Activated CD8-positive, alpha-beta T cell treated with anti-CD3 and anti-CD28 coated beads, Interleukin-2, amount 10 ng/mL, durations not matched to agents 7 days and 5 days (primary cell): Measurements from ENCODE around the gene RALBP1. TPM values are rescaled to one million over a fixed set of nuclear protein-coding genes. Genes with fewer than 3 reads are reported as not detected.

ENCODE experiments used
- ATAC-seq: fragments of 150-1000 bp; cut with Tn5 transposase; one replicate; pipeline ENCODE4 v1.10.0; 2021; ENCODE audit warnings: moderate library complexity
- CTCF ChIA-PET: fragments of 350-600 bp; sonication (Branson Sonifier 250); formaldehyde crosslinking; loops from one replicate; lab custom pipeline; 2021; ENCODE audit warnings: antibody characterized with exemption; lab: Charles Lee
- POLR2A ChIA-PET: fragments of 350-600 bp; sonication (Branson Sonifier 250); formaldehyde crosslinking; loops from one replicate; lab custom pipeline; 2021; ENCODE audit warnings: antibody characterized with exemption; lab: Charles Lee
- DNase-seq: peaks from one replicate; pipeline ENCODE4 v3.0.0-alpha.2; 2020
- H3K27ac Mint-ChIP-seq: one replicate; pipeline ENCODE4 v1.8.0; 2021; ENCODE audit warnings: mild to moderate bottlenecking, mixed read lengths
- H3K27me3 Mint-ChIP-seq: one replicate; pipeline ENCODE4 v1.8.0; 2021; ENCODE audit warnings: low read depth, mixed read lengths
- H3K36me3 Mint-ChIP-seq: one replicate; pipeline ENCODE4 v1.8.0; 2021; ENCODE audit warnings: low read depth, mixed read lengths
- H3K4me1 Mint-ChIP-seq: one replicate; pipeline ENCODE4 v1.8.0; 2021; ENCODE audit warnings: low read depth, mixed read lengths
- H3K4me3 Mint-ChIP-seq: one replicate; pipeline ENCODE4 v1.8.0; 2021; ENCODE audit warnings: mild to moderate bottlenecking, mixed read lengths
- H3K9me3 Mint-ChIP-seq: one replicate; pipeline ENCODE4 v1.8.0; 2022; ENCODE audit warnings: mixed read lengths; ENCODE audit not compliant: insufficient read depth
- total RNA-seq, 2 experiments: library from RNA; stranded (reverse); gene quantifications; one replicate each; pipeline ENCODE4 v1.2.3, GENCODE V29; 2021

RALBP1 gene
- total RNA-seq, 2 experiments from 2014 or later: 48.6 to 51.2 TPM

DNA sequence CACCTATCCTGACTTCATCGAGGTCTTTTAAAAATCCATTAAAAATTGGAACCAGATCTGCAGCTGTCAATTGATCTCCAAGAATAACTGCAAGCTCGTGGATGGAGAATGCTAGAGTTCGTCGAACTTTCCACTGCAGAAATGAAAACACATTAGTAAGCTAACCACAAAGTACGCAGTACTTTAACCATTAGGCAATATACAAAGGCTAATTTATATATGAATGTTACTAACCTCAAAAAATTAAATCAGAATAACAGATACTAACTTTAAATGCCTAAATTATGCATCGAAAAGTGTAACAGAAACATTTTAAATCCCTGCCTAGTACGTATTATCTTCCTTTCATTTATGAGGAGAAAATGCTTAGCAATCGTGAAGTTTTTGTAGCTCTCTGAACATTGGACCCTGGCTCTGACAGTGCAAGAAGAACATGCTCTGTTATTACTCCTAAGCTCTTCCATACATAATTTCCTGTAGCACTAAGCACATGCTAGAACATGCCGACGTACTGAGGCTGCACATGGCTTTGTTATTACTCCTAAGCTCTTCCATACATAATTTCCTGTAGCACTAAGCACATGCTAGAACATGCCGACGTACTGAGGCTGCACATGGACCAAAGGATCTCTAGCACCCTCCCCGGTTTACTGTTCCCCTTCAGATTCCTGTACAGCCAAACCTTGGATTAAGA lies 82.1 kb downstream of the RALBP1 start:
- no peak overlapping the region for H3K27ac Mint-ChIP-seq
- no peaks in the 10 kb centered on the region for H3K4me1 Mint-ChIP-seq
- H3K4me3 Mint-ChIP-seq: no peak overlapping the region
- DNase-seq (no peak), ATAC-seq (no peak)
- H3K36me3 Mint-ChIP-seq: peaks cover 43% of the 10 kb centered on the region
- CTCF ChIA-PET: no interaction called here
- no peaks in the 10 kb centered on the region for H3K9me3 Mint-ChIP-seq
- POLR2A ChIA-PET: no interaction called here
- no peaks in the 10 kb centered on the region for H3K27me3 Mint-ChIP-seq

DNA sequence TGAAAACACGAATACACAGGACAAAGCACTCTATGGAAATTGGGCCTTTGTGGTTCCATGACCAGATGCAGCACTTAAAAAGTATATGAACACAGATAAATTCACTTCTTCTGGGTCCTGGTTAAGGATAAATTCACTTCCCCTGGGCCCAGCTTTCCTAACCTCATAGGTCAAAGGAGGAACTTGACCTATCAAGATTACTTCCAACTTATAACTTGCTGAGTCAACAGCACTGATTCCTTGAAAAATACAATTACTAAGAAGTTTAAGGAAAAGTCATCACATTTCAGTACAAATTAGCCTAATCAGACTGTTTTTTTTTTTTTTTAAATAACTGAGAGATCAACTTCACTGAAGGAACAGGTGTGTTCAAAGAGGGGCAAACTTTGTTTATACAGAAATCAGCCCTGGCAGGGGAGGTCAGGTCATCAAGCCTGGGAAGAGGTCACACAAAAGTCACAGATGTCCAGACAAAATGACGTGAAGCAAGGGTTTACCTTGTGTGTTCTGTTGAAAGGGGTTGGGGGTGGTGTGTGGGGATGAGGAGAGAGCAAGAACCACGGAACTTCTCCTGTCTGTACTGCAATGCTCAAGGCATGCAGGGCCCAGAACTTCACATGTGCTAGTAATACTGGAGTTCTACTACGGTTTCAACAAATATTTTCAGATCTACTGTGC lies 83.2 kb downstream of the RALBP1 start:
- H3K27ac Mint-ChIP-seq: no peak overlapping the region
- H3K4me1 Mint-ChIP-seq: no peaks in the 10 kb centered on the region
- ChIA-PET POLR2A (no interaction called here), CTCF (no interaction called here)
- DNase-seq (no peak), ATAC-seq (no peak)
- no peaks in the 10 kb centered on the region for H3K27me3 Mint-ChIP-seq
- H3K9me3 Mint-ChIP-seq: no peaks in the 10 kb centered on the region
- peaks cover 42% of the 10 kb centered on the region for H3K36me3 Mint-ChIP-seq
- H3K4me3 Mint-ChIP-seq: no peak overlapping the region

GRCh38 chr18:9559253-9559652 lies 83.9 kb downstream of the RALBP1 start:
- Mint-ChIP-seq H3K27me3 (no peaks in the 10 kb centered on the region), H3K9me3 (no peaks in the 10 kb centered on the region), H3K27ac (no peak overlapping the region), H3K4me3 (no peak overlapping the region), H3K4me1 (no peaks in the 10 kb centered on the region), H3K36me3 (peaks cover 39% of the 10 kb centered on the region)
- ATAC-seq: no peak
- ChIA-PET POLR2A (no interaction called here), CTCF (no interaction called here)
- no peak for DNase-seq

GRCh38 chr18:9561759-9562158 lies 86.4 kb downstream of the RALBP1 start:
- no peaks in the 10 kb centered on the region for H3K4me1 Mint-ChIP-seq
- no peaks in the 10 kb centered on the region for H3K27me3 Mint-ChIP-seq
- ATAC-seq (no peak), DNase-seq (no peak)
- ChIA-PET CTCF (interaction anchor here (1.1 to 1.3 kb wide), 2 partner anchors 12 to 44 kb away, joined by 3 to 6 read pairs; no protein-coding TSS in a partner anchor), POLR2A (no interaction called here)
- no peak overlapping the region for H3K4me3 Mint-ChIP-seq
- H3K27ac Mint-ChIP-seq: no peak overlapping the region
- no peaks in the 10 kb centered on the region for H3K9me3 Mint-ChIP-seq
- H3K36me3 Mint-ChIP-seq: peaks cover 30% of the 10 kb centered on the region

DNA sequence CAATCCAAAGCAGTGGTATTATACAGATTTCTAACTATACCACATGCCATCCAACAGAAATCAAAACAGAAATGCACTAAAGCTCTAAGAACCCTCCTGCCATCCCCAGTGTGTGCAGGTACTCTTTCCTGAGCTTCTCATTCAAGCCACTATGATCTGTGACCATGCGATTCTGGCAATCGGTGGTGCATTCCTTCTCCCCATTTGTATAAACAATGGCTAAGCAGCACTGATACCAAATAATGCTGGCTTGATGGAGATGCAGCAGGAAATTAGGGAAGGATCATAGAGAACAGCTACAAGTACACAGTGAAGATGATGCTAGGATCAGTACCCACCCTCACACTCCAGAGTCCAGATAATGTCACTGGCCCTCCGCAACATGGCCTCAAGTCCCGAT lies 87.3 kb downstream of the RALBP1 start:
- POLR2A ChIA-PET: no interaction called here
- H3K27me3 Mint-ChIP-seq: no peaks in the 10 kb centered on the region
- H3K9me3 Mint-ChIP-seq: no peaks in the 10 kb centered on the region
- ATAC-seq (no peak), DNase-seq (no peak)
- no peak overlapping the region for H3K4me3 Mint-ChIP-seq
- no peak overlapping the region for H3K27ac Mint-ChIP-seq
- H3K4me1 Mint-ChIP-seq: no peaks in the 10 kb centered on the region
- CTCF ChIA-PET: interaction anchor here (1.1 to 1.3 kb wide), 3 partner anchors 10 to 45 kb away, joined by 3 to 6 read pairs (median 4); no protein-coding TSS in a partner anchor
- peaks cover 24% of the 10 kb centered on the region for H3K36me3 Mint-ChIP-seq

- DNase-seq (no peak), ATAC-seq (no peak)
- Mint-ChIP-seq H3K27ac (no peak overlapping the region), H3K4me3 (no peak overlapping the region), H3K36me3 (peaks cover 24% of the 10 kb centered on the region), H3K4me1 (no peaks in the 10 kb centered on the region), H3K27me3 (no peaks in the 10 kb centered on the region), H3K9me3 (no peaks in the 10 kb centered on the region)
- POLR2A ChIA-PET: no interaction called here
- CTCF ChIA-PET: interaction anchor here (1.3 kb wide), 1 partner anchor 9 kb away, joined by 4 read pairs; no protein-coding TSS in a partner anchor
Measured at GRCh38 chr18:9563331-9563730, 88.0 kb downstream of the RALBP1 start.

- no peaks in the 10 kb centered on the region for H3K4me1 Mint-ChIP-seq
- POLR2A ChIA-PET: no interaction called here
- no peak overlapping the region for H3K27ac Mint-ChIP-seq
- CTCF ChIA-PET: interaction anchor here (2.2 kb wide), 1 partner anchor 9 kb away, joined by 6 read pairs; no protein-coding TSS in a partner anchor
- no peaks in the 10 kb centered on the region for H3K27me3 Mint-ChIP-seq
- DNase-seq: no peak
- peaks cover 29% of the 10 kb centered on the region for H3K36me3 Mint-ChIP-seq
- H3K4me3 Mint-ChIP-seq: no peak overlapping the region
- ATAC-seq: no peak
- H3K9me3 Mint-ChIP-seq: no peaks in the 10 kb centered on the region
Measured at GRCh38 chr18:9565407-9565806, 90.1 kb downstream of the RALBP1 start.

- ATAC-seq: no peak
- ChIA-PET POLR2A (no interaction called here), CTCF (interaction anchor here (1.1 kb wide), 1 partner anchor 40 kb away, joined by 3 read pairs; no protein-coding TSS in a partner anchor)
- Mint-ChIP-seq H3K9me3 (no peaks in the 10 kb centered on the region), H3K36me3 (peaks cover 20% of the 10 kb centered on the region), H3K4me3 (no peak overlapping the region), H3K4me1 (no peaks in the 10 kb centered on the region), H3K27ac (no peak overlapping the region), H3K27me3 (no peaks in the 10 kb centered on the region)
- no peak for DNase-seq
Measured at GRCh38 chr18:9568186-9568585, 92.9 kb downstream of the RALBP1 start.

DNA sequence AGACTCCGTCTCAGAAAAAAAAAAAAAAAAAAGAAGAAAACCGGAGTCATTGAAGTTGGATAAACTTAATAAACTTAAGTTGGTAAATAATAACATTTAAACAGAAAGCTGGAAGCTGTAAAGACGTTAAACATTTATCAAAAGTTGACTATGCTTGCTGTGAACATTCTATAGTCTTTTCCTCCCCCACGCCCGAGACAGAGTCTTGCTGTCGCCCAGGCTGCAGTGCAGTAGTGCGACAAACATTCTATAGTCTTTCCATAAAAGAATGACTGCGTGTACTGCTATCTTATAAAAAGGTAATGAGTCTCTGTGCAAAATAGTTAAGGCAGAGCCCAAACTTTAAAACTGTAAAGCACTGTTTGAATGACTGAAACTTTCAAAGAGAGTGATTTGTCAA lies 93.9 kb downstream of the RALBP1 start:
- no peaks in the 10 kb centered on the region for H3K27me3 Mint-ChIP-seq
- no peak overlapping the region for H3K27ac Mint-ChIP-seq
- DNase-seq (no peak), ATAC-seq (no peak)
- no peak overlapping the region for H3K4me3 Mint-ChIP-seq
- H3K4me1 Mint-ChIP-seq: no peaks in the 10 kb centered on the region
- no peaks in the 10 kb centered on the region for H3K9me3 Mint-ChIP-seq
- ChIA-PET POLR2A (no interaction called here), CTCF (interaction anchor here (1.1 kb wide), 1 partner anchor 41 kb away, joined by 3 read pairs; no protein-coding TSS in a partner anchor)
- peaks cover 19% of the 10 kb centered on the region for H3K36me3 Mint-ChIP-seq

- CTCF ChIA-PET: no interaction called here
- peaks cover 18% of the 10 kb centered on the region for H3K36me3 Mint-ChIP-seq
Measured at GRCh38 chr18:9570255-9570654, 94.9 kb downstream of the RALBP1 start.

GRCh38 chr18:9571546-9571945 lies 96.2 kb downstream of the RALBP1 start:
- Mint-ChIP-seq H3K4me1 (no peaks in the 10 kb centered on the region), H3K4me3 (no peak overlapping the region), H3K9me3 (no peaks in the 10 kb centered on the region), H3K27ac (no peak overlapping the region), H3K36me3 (peaks cover 21% of the 10 kb centered on the region), H3K27me3 (no peaks in the 10 kb centered on the region)
- DNase-seq (no peak), ATAC-seq (no peak)
- ChIA-PET CTCF (interaction anchor here (0.7 to 1.7 kb wide), 2 partner anchors 9 to 1223 kb away, joined by 3 to 4 read pairs; no protein-coding TSS in a partner anchor), POLR2A (interaction anchor here (0.7 kb wide), 1 partner anchor 559 kb away, joined by 5 read pairs; no protein-coding TSS in a partner anchor)

More at GRCh38 chr18:9570255-9570654, 94.9 kb downstream of the RALBP1 start:
- Mint-ChIP-seq H3K9me3 (no peaks in the 10 kb centered on the region), H3K4me3 (no peak overlapping the region), H3K4me1 (no peaks in the 10 kb centered on the region), H3K27me3 (no peaks in the 10 kb centered on the region), H3K27ac (no peak overlapping the region)
- DNase-seq (no peak), ATAC-seq (no peak)
- POLR2A ChIA-PET: no interaction called here
